Gastroesophageal sphincter (tissue), 4 donors: ENCODE data around the gene GAD1. TPM values are rescaled to one million over a fixed set of nuclear protein-coding genes. Genes with fewer than 3 reads are reported as not detected.
A peak's percentile ranks its signal among the peaks of the same experiment; 100 is the strongest.

ENCODE experiments used
- ATAC-seq: fragments of 150-250 bp; one replicate; pipeline ENCODE4 v1.9.1; 2016; ENCODE audit warnings: mild to moderate bottlenecking, moderate library complexity
- H3K27ac ChIP-seq, 4 donors: fragments of 200-600 bp; sonication (generic) in 3 of 4; 1 replicate in 3 of 4; 2 replicates in 1 of 4; pipeline ENCODE4 v1.5.1; 2016 to 2019
- H3K27me3 ChIP-seq: fragments of 200-600 bp; sonication (generic); one replicate; pipeline ENCODE4 v1.5.1; 2019
- H3K36me3 ChIP-seq, 2 donors: fragments of 200-600 bp; sonication (generic); one replicate each; pipeline ENCODE4 v1.5.1; 2019; ENCODE audit warnings: control low read depth in 1 of 2
- H3K4me1 ChIP-seq, 3 donors: fragments of 200-600 bp; sonication (generic); 1 replicate in 2 of 3; 2 replicates in 1 of 3; pipeline ENCODE4 v1.5.1; 2016 to 2019; ENCODE audit warnings: control low read depth in 2 of 3
- H3K4me3 ChIP-seq, 2 donors: fragments of 200-600 bp; sonication (generic); one replicate each; pipeline ENCODE4 v1.5.1; 2019; ENCODE audit warnings: mild to moderate bottlenecking in 1 of 2, moderate library complexity in 1 of 2
- H3K9me3 ChIP-seq, 3 donors: fragments of 200-600 bp; sonication (generic); one replicate each; pipeline ENCODE4 v1.5.1; 2017 to 2019; ENCODE audit warnings: control low read depth in 2 of 3
- CTCF ChIP-seq, 4 experiments: fragments of 200-600 bp in 2 of 4; fragments of 450-650 bp in 2 of 4; sonication (generic) in 1 of 4; IDR thresholded peaks; one replicate each; pipeline ENCODE4 v1.5.1; 2017 to 2019; ENCODE audit warnings: antibody characterized with exemption in 4 of 4, mild to moderate bottlenecking in 2 of 4, moderate library complexity in 2 of 4
- EP300 ChIP-seq: sonication (generic); formaldehyde crosslinking; IDR thresholded peaks from one replicate; pipeline ENCODE4 v1.6.1; 2017; ENCODE audit warnings: antibody characterized with exemption, mild to moderate bottlenecking
- POLR2A ChIP-seq, 2 donors: fragments of 450-650 bp; IDR thresholded peaks; one replicate each; pipeline ENCODE4 v1.6.1; 2017; ENCODE audit warnings: antibody characterized with exemption in 2 of 2, mild to moderate bottlenecking in 2 of 2, moderate library complexity in 1 of 2
- POLR2AphosphoS5 ChIP-seq: sonication (generic); formaldehyde crosslinking; IDR thresholded peaks from one replicate; pipeline ENCODE4 v1.6.1; 2017; ENCODE audit warnings: antibody characterized with exemption
- WGBS, 2 donors: methylation state at CpG; one replicate each; pipeline ENCODE4 v1.1.5; 2018; ENCODE audit warnings: low coverage in 1 of 2; 5-methylcytosine and 5-hydroxymethylcytosine counted together
- total RNA-seq, 4 donors: library from RNA; depleted of rRNA; stranded (reverse); fragments of >200 nt; gene quantifications; one replicate each; pipeline ENCODE4 v1.1.0, GENCODE V29; 2016

The GAD1 gene
- total RNA-seq, 4 donors from 2014 or later, result not detected

- TF ChIP-seq CTCF (IDR thresholded peaks at IDR 0.05) (no peak), EP300 (no peak), POLR2A (IDR thresholded peaks at IDR 0.05) (no peak), POLR2AphosphoS5 (no peak)
- WGBS, 2 donors, result 0 to 2% methylated on average over 11 to 13 of the region's 69 CpGs
- H3K9me3 ChIP-seq, result no peaks in the 10 kb centered on the region
- H3K27me3 ChIP-seq, result peaks cover 95% of the 10 kb centered on the region
- no peak for ATAC-seq
- no peaks in the 10 kb centered on the region for H3K36me3 ChIP-seq
- H3K27ac ChIP-seq, result no peak overlapping the region
- H3K4me3 ChIP-seq, result peak overlapping the region; percentile 18 to 51
- H3K4me1 ChIP-seq, result peaks cover 4 to 88% (median 60%) of the 10 kb centered on the region in 3 donors
Observed at GRCh38 chr2:170817093-170818035, 677 bp downstream of the GAD1 start.

- Histone ChIP-seq H3K9me3 (no peaks in the 10 kb centered on the region), H3K27me3 (peaks cover 100% of the 10 kb centered on the region), H3K4me1 (peaks cover 4 to 94% (median 68%) of the 10 kb centered on the region in 3 donors), H3K4me3 (peak overlapping the region in 1 of 2 donors; percentile 51), H3K27ac (no peak overlapping the region), H3K36me3 (no peaks in the 10 kb centered on the region)
- TF ChIP-seq EP300 (no peak), POLR2A (IDR thresholded peaks at IDR 0.05) (no peak), CTCF (IDR thresholded peaks at IDR 0.05) (no peak), POLR2AphosphoS5 (no peak)
- ATAC-seq, result no peak
- whole genome bisulfite sequencing, 2 donors, result 0% methylated on average over 3 of the region's 60 CpGs; no CpG with 5 or more reads in 1 of the 2 donors
Observed at GRCh38 chr2:170818036-170818751, 1.5 kb downstream of the GAD1 start.

- peak overlapping the region in 1 of 2 donors; percentile 51 for H3K4me3 ChIP-seq
Observed at GRCh38 chr2:170818752-170819470, 2.2 kb downstream of the GAD1 start.

More at GRCh38 chr2:170818752-170819470, 2.2 kb downstream of the GAD1 start:
- peaks cover 100% of the 10 kb centered on the region for H3K27me3 ChIP-seq
- H3K27ac ChIP-seq, result no peak overlapping the region
- no peak for ATAC-seq
- H3K4me1 ChIP-seq, result peaks cover 4 to 94% (median 73%) of the 10 kb centered on the region in 3 donors
- WGBS, 2 donors, result 4 to 11% methylated on average over 14 to 27 of the region's 30 CpGs
- no peaks in the 10 kb centered on the region for H3K9me3 ChIP-seq
- no peaks in the 10 kb centered on the region for H3K36me3 ChIP-seq
- TF ChIP-seq EP300 (no peak), CTCF (IDR thresholded peaks at IDR 0.05) (no peak), POLR2AphosphoS5 (no peak), POLR2A (IDR thresholded peaks at IDR 0.05) (no peak)
